ENCODE data around the gene UBE2J1.

UBE2J1 gene

DNA sequence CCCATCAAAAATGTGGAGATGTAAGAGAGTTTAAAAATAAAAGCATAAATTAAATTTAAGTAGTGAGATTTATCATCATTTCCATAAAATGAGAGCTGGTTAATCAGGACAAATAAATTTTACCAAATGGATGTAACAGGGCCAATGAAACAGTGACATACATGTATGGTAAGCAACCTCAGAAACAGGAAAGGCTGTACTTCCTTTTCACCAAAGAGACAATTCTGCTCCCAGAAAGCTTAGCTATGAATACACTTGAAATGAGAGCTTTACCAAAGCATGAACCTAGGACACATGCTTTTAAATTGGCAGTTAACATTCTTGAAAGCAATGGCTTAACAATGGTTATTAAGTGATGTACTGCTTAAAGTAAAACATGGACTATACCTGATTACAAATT lies 12.1 kb upstream of the UBE2J1 start:
- no peak for DNase-seq (ENCODE audit: low read depth)

DNA sequence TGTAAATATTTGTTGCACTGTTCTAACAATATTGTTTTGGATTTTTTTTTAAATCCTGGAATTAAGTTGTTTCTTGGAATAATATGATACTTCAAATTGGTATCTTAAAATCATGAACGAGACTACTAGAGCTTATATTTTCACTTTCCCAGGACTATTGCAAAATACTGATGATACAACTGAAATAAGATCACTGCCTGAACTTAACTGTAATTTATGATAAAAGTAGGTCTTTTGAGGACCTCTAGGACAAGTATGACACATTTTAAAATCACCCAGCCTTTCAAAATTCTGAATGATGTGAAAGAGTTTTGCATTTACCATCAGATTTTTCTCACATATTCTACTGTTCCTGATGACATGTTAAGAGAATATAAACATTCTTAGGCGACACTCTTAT lies 8.6 kb upstream of the UBE2J1 start:
- DNase-seq (ENCODE audit: low read depth) = no peak

DNA sequence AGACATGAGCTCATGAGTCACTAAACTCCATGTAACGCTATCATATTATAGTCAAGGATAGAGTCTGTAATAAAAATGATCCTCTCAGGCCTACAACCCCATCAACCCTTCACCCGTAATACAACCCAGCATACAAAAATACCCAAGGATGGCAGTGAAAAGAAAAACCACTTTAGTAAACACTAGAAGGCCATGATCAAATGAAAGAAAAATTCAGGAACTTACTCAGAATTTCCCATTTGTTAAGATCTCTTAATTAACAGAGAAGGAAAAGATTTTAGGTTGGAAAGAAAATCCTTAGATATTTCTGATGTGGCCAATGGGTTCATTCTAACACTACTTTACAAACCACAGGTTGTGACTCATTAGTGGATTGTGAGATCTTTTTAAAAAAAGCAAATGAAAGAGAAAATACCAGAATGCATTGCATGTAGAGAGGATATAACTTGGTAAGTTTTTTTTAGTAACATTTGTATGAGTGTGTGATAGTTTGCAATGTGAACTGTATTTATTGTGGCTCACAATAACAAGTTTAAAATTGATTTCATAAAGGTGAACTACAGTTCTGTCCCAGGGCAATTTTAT lies 8.0 kb upstream of the UBE2J1 start:
- no peak for DNase-seq (ENCODE audit: low read depth)

DNA sequence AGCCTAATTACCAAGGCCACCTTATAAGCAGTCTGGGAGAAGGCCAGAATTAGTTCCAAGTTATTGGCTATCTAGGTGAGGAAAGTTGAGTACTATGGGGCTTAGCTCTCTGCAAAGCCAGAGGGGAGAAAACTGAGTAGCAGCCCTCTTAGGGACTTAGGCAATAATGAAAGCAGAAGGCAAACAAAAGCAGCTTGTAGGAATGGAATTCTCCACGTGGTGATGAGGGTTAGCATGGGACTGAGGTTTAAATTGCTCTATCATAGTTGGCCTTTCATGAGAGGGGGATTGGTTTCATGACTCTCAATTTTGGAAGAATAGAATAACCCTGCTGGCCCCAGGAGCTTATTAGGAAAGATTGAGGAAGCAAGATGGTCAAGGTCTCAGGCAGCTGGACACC lies 7.0 kb upstream of the UBE2J1 start:
- DNase-seq (ENCODE audit: low read depth) = no peak

DNA sequence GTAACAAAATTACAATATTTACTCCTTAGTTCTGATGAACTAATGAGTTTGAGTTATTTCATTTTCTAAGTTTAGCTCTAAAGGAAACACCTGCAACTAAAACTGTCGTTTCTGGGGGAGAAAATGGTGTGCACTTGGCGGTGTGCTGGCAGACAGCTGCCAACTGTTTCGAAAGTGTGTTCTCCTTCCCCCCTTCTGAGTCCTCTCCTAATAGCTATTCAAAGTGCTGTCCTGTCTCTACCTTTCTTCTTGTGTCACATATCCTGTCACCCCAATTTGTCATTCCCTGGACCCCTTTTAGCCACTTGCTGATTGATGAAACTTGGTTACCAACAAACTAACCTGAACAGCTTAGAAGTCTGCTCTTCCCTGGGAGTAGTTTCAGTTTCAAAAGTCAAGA lies 4.9 kb upstream of the UBE2J1 start:
- DNase-seq (ENCODE audit: low read depth) = no peak

DNA sequence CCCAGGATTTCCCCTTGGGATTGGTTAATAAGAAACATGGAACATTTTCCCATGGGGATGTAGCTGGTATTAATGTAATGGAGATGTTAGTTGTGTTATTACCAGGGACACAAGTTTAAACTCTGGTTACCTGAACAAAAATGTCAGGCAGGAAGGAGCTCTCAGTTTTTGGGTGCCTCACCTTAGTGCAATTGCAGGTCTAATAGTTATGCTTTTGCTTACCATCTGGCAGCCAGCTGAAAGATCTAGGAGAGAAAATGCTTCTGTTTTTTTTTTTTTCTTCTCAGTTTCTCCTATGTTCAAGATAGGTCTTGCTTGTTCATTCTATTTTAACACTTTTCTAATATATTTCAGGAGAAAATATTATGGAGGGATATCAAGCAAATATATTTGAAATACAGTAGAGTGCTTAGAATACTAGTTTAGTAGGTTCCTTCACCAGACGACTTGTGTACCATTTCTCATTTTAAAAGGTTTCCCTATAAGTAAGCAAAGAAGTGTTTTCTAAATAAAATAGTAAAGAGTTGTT lies 4.2 kb upstream of the UBE2J1 start:
- no peak for DNase-seq (ENCODE audit: low read depth)

DNA sequence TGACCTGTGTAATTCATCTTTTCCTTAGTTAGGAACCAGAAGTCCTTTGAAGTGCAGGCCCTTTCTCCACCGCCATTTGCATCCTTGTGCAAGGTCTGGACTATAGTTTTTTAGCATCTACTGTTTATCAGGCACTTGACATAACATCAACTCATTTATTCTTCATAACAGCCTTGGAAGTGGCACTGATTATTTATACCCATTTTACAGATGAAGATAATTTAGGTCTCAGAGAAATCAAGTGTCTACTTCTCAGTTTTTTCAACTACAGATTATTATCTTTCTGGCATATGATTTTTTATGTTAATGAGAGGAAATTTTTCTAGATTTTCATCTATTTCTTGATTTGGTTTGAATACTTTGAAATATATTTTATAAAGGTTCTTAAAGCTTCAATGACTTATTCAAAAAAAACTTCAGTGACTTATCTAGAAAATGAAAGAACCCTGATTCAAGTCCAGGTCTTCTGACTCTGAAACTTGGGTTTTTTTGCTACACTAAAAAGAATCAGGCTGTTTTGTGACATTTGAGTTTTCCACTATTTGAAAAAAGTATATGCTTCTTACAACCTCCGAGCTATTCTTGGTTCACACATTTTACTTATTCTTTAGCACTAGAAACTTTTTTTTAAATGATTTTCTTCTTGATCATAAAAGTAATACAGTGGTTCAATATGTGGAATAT lies 3.1 kb upstream of the UBE2J1 start:
- DNase-seq (ENCODE audit: low read depth) = no peak

DNA sequence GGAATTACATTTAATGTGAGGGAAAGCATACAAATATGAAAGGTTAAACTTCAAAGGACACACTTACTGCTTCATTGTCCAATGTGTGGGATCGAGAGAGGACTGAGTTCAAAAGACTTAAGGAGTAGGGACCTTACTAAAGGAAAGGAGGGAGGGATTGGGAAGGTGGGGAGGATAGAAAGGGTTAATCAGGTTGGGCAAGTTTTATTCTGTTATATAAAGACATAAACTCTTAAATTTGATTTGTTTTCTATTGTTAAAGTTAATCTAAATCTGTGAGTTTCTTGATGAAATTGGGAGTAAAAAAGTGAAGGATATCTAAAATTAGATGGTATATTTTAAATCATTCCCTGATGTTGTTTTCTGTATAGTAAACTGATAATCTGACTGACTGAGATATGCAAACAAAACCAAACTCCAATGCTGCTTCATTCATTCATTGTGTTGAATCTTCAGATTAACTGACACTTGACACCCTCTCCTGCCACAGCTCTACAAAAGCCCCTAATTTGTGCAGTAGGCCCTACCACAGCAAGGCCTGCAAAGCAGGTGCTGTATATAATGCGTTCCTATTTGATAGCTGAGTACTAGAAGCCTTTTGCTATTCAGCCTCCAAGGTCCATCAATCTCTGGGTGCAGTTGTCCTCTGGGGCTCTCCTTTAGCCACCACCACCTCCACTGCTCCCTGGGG lies 1.3 kb upstream of the UBE2J1 start:
- DNase-seq (ENCODE audit: low read depth) = no peak

DNA sequence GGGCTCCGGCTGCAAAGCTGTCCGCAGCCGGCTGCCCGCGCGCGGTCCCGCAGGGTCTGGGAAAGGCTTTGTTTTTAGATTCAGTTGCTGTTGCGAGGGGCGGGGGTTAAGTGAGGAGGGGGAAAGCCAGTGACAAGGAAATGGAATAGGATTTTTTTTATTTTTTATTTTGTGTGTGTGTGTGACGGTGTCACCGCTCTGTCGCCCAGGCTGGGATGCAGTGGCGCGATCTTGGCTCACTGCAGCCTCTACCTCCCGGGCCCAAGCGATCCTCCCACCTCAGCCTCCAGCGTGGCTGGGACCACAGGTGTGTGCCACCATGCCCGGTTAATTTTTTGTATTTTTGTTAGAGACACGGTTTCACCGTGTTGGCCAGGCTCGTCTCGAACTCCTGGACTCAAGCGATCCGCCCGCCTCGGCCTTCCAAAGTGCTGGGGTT lies 615 bp upstream of the UBE2J1 start:
- no peak for DNase-seq (ENCODE audit: low read depth)

DNA sequence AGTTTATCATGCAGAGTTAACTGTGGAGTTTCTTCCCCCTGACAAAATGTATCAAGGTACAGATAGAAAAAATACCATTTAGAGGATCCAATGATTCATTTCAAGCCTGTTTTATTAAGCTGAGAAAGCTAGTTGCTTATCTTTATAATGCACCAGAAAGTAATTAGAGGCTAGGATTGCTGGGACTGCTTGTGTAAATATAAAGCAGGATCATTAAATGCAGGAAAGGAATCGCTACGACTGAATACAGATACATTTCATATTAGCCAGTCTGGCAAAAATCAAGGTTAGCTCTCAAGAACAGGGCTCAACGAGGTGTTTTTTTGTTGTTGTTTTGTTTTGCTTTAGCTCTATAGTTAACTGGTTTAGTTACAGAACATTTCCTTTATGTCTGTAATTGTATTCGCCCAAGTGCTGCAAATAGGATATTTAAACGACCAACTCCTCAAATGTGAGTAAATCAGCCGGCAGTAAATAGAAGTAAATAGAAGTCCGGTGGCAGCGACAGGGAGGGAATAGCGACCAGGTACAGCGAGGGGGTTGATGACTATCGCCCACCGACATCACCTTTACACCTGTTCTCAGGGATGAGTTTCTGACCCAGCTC lies 748 bp downstream of the UBE2J1 start:
- no peak for DNase-seq (ENCODE audit: low read depth)

DNA sequence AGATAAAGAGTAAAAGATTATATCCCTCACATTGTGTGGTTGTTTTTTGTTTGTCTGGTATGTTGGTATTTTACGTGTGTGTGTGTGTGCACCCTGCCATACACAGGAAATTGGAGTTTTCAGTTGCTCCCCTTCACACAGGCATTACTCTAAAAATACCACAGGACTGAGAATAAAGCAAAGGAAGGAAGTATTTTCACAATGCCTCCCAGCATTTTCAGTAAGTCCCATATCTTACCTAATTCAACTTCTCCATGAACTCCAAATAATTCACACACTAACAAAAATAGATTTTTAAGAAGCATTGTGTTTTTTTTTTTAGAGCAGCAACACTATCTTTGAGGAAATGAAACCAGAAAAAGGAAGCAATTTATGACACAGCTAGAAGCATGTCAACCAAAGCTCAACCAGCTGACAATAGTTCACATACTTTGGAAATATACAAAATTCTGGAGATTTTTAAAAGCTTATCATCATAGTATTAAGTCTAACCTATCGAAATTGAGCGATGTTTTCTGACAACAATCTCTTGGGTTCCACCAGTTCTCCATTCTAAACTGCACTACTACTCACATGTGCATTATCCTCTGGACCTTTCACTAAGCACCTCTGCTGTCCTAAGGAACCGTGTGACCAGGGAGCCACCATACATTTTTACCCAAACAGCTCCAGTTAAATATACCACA lies 2.1 kb downstream of the UBE2J1 start:
- no peak for DNase-seq (ENCODE audit: low read depth)

DNA sequence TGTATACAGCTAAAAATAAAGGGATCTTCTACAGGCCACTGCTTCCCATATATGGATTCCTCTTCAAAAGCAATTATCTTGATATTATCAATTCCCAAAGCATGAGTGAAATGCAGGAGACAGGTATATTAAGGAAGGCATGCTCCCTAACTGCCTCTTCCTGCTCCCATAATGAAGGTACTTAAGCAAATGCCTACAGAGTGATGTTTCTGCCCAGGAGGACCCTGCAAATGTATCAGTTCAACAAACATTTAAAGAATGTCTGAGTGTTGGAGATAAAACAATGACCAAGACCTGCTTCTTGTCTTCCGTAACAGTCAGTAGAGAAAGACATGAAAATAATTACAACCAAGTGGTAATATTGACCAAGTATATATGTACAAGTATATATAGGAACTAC lies 4.2 kb downstream of the UBE2J1 start:
- no peak for DNase-seq (ENCODE audit: low read depth)

DNA sequence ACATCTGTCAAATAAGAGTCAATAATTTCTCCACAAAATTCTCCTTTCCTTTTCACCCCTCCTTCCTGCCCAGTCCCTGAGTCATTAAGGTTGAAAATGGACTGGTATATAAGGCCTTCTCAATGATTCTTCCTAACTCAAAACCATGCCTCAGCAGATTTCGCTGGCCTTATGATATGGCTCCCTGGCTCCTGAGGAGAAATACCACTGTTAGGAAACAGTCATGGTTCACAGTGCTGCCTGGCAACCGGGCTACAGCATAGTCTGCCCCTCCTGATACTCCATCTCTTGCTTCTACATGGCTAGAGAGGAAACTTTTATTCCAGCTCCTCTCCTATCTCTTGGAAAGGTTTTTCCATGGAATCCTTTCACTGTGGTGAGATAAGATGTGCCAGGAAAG lies 4.7 kb downstream of the UBE2J1 start:
- DNase-seq (ENCODE audit: low read depth) = no peak

DNA sequence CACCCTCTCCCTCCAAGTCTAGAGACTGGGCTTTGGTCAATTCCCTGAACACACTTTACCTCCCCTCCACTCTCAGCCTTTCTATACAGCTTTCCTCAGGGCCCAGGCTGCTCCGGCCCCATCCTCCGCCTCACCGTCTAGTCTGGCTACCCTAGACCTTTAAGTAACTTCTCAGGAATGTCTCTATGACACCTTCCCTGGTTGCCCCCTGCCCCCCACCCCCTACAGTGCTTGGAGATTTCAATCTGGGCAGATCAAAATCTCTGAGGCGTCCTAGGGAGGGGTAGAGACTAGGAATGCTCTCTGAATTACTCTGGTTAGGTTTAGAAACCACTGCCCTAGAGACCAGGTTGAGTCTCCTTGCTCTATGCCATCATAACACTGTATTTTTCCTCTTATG lies 6.1 kb downstream of the UBE2J1 start:
- no peak for DNase-seq (ENCODE audit: low read depth)

DNA sequence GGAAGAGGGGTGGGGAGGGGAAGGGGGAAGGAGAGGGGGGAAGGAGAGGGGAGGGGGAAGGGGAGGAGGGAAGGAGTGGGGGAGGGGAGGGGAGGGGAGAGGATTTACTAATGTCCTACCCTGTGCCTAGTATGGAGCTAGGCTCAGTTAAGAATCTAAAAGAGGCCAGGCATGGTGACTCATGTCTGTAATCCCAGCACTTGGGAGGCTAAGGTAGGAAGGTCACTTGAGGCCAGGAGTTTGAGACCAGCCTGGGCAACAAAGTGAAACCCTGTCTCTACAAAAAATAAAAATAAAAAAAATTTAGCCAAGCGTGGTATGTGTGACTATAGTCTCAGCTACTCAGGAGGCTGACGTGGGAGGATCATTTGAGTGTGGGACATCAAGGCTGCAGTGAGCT lies 13.0 kb downstream of the UBE2J1 start:
- DNase-seq (ENCODE audit: low read depth) = no peak

DNA sequence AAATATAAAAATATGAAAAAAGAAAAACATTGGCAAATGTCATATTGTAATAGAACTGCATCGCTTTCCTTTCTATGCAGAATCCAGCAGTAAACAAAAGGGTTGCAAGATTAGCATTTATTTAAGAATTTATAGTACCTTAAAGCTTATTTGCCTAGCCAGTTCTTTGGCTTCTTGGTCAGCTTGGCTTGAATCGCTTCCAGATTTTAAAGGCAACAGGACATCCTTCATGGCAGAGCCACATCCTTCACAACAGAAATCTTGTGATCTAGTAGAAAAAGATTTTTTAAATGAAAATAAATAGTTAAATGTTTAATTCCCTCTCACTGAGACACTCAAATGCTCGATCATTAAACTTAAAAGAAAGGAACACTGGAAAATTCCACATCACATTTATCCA lies 17.4 kb downstream of the UBE2J1 start:
- no peak for DNase-seq (ENCODE audit: low read depth)

DNA sequence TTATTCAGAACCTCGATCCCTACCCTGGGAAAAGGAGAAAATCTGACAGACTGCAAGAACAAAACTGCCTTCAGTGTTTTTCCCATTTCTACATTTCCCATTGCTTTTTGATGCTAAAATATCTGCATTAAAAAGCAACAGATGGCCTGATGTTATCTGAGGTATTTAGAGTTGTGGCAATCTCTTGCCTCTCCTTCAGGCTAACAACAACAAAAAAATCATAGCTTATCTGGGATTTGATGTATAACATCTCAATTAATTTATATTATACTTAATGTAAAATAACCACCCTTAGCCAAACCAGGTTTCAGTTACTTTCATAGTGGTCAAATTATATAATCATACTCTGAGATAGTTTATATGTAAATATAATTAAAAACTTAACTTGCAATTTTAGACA lies 21.6 kb downstream of the UBE2J1 start:
- no peak for DNase-seq (ENCODE audit: low read depth)

DNA sequence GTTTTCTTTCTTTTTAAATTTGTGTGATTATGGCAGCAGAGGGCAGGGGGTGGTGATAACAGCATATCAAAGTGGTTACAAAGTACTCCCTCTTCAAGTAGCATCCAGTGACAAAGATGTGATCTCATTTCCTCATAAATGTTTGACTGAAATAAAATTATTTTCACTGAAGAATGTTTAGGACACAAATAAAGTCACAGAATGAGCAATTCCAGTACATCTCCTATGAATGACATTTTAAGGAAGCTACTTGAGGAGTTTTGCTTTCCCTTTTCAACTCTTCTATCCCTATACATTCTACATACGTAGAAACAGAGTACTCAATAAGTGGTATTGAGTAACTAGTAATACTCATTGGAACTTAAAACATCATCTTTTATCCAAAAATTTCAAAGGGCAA lies 23.5 kb downstream of the UBE2J1 start:
- DNase-seq (ENCODE audit: low read depth) = no peak

DNA sequence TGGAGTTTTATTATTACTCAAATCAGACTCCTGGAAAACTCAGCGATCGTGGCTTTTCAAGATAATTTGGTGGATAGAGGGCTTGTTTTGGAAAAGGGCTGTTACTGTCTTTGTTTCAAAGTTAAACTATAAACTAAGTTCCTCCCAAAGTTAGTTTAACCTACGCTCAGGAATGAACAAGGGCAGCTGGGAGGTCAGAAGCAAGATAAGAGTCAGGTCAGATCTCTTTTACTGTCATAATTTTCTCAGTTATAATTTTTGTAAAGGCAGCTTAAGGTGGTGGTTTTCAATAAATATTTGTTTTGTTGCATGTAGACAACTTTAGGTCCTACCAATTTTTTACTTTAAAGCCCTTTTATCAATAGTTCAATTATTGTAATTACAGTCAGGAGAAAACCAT lies 28.2 kb downstream of the UBE2J1 start:
- DNase-seq (ENCODE audit: low read depth) = no peak

DNA sequence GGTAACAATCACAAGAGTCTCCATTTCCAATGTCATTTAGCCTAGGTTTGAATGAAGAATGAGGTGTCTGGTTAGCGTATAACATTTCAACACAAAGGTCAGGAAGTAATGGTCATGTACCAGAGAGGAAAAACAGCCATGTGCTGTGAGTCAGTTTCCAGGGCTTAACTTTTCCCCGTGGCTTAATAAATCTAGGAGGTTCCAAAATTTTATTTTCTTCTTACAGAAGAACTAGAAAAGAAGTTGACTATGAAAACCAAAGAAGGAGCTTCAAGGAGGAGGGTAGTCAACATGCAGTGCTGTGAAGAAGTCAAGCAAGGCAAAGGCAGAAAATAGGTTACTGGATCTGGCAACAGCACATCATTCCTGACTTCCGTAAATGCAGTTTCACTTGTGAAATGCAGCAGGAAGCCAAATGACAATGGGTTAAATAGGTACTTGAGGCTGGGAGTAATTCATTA lies 29.0 kb downstream of the UBE2J1 start:
- DNase-seq (ENCODE audit: low read depth) = no peak

DNA sequence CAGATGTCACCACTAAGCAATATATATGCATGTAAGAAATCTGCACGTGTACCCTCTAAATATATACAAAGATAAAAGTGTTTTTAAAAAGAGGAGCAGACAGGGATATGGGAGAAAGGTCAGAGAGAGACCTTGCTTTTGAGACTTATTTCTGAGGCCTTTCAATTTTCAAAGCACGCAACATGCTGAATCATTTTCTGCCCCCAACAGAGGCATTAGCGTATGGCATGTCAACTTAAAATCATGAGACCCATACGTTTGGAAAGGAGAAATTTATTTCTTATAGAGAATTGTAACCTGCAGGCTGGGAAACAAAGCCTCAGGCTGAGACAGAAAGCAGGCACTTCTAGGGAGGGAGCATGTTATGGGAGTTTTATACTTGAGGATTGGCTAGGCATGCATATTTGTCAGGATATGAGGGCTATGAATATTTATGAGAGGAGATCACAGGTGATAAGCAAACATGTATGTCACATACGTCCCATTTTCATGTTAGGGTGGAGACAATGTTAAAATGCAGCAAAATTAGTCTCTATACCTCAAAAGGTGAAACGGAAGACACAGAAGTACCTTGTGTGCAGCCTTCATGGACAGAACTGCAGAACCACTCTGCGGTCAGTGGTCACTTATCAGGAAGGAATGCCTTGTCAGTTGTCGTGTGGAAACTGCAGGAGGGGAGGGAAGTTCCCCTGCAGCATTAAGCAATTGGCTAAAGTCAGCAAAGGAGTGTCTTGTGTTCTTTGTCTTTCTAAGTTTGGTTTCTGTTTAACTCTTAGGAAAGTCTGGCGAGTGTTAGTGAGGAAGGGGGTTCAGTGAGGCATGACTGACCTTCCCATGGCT lies 31.2 kb downstream of the UBE2J1 start:
- no peak for DNase-seq (ENCODE audit: low read depth)
